Measurements from ENCODE around the gene WBP2.
"Not testable (repeated sequence)": the region's sequence is repeated elsewhere in the genome, so short reads cannot be mapped to it uniquely, and the experiment has no call there.

WBP2 gene

DNA sequence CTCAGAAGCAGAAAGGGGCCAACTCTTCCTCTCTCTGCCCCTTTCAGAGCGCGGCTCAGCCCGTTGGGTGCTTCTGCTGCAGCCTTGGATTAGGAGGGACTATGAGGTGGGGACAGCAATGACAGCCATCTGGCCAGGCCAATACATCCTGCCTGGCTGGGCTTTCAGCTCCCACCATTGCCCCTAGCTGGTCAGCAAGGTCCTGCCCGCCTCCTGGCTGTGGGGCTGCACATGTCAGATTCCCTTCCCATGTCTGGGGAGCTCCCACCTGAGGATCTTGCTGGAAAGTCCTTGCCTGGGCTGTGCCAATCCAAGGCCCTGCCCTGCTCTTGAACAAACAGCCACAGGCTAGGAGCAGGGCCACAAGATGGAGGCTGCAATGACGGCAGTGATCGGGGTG is 33.3 kb upstream of the WBP2 start:
- DNase-seq: no peak

GRCh38 chr17:75885860-75886259 is 30.7 kb upstream of the WBP2 start:
- DNase-seq: not testable (repeated sequence)

DNA sequence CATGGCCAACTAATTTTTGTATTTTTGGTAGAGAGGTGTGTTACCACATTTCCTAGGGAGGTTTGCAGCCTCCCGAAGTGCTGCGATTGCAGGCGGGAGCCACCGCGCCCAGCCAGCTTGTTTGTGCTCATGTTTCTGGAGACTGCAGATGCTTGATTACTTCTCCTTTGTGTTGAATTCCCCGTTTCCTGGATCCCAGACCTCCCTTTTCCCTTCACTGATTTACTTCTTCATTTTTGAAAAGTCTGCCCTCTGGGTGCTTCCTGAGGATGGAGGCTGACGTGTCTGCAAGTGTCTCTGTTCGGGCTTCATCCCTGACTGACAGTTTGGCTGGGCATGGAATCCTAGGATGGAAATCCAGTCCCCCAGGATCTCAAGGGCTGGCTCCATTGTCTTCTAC is 30.3 kb upstream of the WBP2 start:
- DNase-seq: no peak

- DNase-seq: no peak
Observed at GRCh38 chr17:75881678-75882454, 26.7 kb upstream of the WBP2 start.

DNA sequence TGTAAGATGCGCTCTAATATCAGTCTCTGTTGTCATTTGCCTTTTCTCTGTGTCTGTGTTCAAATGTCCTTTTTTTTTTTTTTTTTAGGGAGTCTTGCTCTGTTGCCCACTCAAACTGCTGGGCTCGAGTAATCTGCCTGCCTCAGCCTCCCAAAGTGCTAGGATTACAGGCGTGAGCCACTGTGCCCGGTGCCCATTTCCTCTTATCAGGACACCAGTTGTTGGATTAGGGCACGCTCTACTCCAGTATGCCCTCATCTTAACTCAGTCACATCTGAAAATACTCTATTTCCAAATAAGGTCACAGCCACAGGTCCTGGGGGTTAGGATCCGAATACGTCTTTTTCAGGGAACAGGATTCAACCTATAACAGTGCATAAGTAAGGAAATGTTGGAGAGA is 25.1 kb upstream of the WBP2 start:
- no peak for DNase-seq

DNA sequence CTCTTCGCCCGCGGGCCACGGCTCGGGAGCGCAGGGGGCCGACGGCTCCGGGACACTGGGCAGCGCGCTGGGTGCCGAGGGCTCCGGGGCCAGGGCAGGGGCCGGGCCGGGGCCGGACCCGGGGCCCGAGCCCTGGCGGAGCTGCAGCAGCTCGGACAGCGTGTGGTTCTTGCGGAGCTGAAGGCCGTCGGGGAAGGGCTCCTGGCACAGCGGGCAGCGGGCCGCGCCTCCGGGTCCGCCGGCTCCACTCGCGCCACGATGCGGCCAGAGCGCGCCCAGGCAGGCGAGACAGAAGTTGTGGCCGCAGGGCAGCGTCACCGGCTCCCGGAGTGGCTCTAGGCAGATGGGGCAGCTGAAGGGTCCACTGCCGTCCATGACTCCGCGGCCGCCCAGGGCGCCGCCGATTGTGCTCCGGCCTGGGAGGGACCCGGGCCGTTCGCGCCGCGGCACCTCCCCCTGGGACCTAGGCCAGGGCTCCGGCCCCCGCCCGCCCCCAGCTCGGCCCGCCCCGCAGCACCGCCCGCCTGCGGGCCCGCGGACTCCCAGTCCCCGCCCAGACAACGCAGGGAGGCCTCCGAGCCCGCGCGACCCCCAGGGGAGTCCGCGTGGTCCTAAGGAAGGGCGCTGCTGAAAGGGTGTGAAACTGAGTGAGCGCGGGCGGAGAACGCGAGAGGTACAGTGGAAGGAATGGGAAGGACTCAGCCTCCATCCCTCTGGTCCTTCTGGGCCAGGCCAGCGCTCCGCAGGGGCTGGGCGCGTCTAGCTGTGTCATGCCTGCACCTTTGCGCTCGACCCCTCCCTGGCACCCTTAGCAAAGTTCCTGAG is 23.3 kb upstream of the WBP2 start, which contains the start of gene TRIM47:
TRIM47 (minus strand) TSS at position 408 of the 825 bp plus-strand sequence; CDS start at position 375, 33 bp downstream.
- DNase-seq: peak; percentile 44

DNA sequence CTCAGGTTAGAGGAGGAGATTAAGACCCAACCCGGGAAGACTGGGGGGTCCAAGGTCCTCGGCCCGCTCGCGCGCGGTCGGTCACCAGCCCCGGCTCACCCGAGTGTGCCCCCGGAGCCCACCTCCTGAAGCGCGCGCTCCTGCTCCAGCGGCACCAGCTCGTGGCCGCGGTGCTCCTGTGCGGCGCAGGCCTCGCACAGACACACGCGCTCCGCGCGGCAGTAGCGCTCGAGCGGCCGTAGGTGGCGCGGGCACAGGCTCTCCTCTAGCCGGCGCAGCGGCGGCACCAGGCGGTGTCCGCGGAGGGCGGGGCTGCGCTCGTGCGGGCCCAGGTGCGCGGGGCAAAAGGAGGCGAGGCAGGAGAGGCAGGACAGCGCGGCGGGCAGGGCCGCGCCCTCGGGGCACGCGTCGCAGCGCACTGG is 22.6 kb upstream of the WBP2 start:
- peak; percentile 49 for DNase-seq

- DNase-seq: peak; percentile 50
Observed at GRCh38 chr17:75876938-75877751, 22.0 kb upstream of the WBP2 start.

DNA sequence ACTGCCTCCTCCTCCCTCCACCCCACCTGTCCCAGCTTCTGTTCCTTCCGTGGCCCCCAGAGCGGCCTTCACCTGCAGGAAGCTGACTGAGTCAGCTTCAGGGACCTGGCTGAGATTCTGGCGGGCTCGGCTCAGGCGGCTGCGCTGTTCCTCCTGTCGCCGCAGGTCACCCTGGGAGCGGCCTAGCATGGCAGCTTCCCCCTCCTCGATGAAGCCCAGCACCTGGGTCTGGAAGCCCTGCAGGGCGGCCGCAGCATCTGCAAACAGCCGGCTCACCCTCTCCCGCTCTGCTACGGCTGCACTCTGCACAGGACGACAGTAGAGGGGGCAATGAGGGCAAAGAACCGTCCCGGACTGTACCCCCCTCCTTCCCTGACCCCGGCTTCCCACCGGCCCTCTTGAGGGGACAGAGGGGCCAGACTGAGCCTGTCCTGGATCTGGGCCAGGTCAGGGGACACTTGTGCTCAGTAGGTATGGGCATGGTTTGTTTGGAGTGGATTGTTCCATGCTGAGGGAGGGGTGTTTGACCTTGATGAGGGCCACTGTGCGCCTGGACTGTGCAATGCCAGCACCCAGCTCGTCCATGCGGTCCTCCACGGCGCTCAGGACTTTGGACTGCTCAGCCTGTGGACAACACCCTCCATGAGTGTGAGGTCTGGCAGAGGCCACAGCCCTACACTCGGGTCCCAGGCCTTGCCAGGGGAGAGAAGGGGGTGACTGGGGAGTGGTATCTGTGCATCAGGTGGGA is 21.2 kb upstream of the WBP2 start:
- peak; percentile 86 for DNase-seq

DNA sequence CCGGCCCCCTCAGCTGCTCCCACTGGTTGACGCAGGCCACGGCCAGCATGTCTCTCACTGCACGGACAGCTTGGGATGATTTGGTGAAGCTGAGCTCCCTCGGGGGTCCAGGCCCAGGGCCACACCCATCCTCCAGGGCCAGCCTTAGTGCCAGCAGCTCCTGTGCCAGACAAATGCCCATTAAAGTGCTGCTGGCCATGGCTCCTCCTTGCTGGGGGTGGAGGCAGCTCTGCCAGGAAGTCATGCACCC is 20.7 kb upstream of the WBP2 start:
- no peak for DNase-seq

DNA sequence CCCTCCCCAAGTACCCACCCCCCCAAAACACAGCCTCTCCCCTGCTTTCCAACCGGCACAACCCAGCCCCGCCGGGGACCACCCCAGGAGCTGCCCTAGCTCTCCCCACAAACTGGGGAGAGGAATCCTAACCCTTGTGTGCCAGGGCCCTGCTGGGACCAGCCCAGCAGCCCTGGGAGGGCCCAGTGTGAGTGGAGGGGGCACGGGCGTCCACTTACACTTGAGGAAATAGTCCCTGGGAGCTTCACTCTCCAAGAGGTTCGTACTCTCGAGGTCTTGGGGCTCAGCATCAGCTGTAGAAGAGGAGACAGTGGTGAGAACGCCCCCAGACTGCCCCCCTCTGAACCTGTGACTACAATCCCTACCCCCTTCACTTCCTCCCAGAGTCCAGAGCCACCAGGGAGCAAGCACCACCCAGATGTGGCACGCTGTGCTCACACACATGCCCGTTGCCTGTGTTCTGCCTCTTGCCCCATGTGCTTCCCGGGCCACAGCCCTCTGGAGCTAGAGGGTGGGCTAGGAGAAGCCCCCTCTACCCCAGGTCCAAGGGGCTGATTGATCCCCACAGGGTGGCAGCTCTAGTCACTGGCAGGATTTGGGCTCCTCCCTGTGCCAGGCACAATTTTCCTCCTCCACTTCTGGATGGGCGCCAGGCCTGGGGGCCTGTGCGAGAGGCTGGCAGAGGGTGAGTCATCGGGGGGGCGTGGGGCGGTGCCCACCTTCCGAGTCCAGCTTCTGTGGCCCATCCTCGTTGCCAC is 20.2 kb upstream of the WBP2 start:
- DNase-seq: no peak

DNA sequence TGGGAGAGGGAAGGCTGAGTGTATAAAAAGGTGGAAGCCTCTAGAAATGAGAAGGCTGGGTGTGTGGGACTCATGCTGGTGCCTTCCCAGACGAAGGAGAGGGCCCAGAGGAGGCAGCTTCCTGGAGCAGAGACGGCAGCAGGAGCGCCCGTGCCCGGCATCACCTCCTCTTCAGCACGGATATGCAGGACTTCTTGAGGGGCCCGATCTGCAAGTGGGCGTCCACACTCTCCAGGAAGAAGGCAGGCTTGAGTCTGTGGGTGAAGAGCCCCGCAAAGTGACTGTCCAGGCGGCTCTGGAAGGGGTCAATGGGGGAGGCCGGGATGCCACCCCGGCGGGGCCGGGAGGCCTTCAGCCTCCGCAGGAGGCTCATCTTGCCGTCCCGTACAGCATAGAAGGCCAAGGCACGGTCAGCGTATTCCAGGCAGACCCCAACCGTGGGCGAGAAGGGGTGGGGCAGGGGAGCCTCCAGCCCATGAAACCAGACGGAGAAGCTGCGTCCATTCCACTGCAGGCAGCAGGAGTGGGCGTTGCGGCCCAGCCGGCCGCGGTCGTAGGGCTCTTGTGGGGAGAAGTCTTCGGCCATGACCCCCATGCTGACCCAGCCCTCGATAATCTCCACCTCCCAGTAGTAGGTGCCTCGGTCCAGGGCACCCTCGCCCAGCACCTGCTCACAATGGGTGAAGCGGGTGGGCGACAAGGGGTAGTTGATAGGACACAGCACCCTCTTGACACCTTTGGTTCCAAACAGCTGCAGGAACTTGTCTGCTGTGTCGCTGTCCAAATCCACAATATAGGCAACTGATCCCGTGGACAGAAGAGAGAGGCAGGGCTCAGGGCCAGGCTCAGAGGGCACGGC is 19.4 kb upstream of the WBP2 start:
- DNase-seq: no peak

DNA sequence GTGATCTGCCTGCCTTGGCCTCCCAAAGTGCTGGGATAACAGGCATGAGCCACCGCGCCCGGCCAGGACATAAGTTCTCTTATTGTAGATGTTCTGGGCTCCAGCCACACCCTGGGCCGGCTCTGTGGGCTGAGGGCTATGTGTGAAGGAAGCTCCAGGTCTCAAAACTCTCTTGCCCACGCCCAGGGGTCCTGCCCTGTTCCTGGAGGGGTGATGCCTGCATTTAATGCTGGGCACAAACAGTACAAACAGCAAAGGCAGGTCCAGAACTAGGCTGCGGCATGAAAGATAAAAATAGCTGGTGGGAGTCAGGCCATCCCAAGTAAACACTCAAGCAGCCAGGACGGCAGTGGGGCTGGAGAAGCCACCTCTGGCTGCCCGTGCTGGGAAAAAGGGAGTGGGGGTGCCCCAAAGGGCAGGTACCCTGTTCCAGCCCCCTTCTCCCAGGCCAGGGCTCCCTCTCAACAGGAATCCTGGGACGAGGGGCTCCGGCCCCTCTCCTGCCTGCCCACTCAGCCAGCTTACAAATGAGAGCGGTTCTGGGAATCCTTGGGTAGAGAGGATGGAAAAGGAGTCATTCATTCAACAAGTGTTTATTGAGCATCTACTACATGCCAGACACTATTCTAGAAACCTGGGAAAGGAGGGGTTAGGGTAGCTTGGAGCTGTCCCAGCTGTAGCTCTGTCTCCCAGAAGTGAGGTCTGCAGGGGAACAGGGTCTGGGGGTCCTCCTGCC is 18.6 kb upstream of the WBP2 start:
- DNase-seq: no peak

DNA sequence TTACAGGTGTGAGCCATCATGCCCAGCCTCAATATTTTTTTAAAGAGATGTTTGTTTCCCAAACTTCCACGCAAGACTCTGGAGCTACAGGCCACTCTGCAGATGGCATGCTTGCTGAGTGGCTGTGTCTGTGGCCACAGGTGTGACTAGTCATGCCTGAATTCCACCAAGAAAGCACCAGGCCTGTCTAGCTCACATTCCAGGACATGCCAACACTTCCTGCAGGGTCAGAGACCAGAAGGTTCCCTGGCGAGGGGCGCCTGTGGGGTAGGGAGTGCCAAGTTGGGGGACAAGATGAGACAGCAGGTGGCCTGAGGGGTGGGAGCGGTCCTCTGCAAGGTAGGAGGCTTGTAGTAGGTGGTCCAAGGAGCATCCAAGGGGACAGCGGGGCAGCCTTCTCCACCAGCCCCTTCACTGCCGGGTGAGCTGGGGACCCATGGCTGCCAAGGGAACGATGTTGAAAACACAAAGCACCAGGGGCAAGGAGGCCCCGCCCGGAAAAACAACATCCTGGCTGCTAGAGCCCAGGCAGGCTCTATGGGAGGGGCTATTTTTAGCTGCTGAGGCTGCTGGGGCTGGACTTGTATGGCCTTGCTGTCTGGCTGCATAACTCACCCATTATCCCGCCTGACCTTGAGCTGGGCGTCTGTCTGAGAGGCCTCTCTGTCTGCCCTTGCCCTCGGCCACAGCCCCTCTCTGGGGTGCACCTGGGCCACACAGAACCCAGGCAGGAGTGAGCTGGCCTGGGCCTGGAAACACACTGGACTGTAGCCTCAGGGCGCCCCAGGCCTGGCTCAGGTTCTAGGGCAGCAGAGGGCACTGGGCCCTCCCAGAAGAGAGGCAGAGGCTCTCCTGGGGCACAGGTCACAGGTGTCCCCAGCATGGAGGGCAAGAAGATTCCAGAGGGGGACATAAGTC is 17.6 kb upstream of the WBP2 start:
- peak; percentile 76 for DNase-seq

DNA sequence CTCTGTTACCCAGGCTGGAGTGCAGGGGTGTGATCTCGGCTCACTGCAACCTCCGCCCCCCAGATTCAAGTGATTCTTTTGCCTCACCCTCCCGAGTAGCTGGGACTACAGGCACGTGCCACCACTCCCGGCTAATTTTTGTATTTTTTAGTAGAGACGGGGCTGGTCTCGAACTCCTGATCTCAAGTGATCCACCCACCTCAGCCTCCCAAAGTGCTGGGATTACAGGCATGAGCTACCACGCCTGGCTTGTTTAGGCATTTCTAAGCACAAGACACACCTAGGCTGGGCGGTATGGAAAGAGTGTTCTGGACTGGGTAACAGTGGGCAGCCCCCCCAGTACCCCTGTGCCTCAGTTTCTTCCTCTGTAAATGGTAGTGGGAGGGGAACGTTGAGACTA is 15.1 kb upstream of the WBP2 start:
- not testable (repeated sequence) for DNase-seq

DNA sequence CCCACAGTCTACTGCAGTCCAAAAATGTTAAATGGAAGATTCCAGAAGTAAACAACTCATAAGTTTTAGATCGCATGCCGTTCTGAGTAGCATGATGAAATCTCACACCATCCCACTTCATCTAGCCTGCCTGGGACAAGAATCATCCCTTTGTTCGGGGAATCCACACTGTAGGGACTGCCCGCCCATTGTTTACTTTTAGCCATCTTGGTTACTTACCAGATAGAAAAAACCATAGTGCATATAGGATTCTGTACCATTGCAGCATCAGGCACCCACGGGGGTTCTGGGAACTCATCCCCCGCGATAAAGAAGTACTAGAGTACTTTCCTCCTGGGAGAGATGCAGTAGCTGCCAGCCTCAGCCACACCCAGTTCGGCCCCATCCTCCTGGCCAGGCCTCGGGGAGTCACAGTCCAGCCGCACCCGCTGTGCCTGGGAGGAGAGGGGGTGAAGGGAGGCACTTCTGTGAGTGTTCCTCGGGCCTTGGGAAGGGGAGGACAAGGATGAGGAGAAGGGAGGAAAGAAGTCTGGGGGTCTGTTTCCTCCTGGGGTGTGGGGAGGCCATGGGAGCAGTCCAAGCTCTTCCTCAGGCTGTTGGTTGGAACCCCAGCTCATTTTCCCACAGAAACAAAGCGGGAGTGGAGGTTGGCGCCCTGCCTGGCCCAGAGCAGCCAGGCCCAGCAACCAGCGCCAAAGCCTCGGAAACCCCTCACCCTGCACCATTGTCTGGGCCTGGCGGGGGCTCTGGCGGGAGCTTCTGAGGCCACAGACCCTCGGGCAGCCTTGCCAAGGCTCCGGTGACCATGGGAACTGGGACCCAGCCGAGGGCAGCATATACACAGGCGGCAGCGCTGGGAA is 14.4 kb upstream of the WBP2 start:
- DNase-seq: no peak

GRCh38 chr17:75868730-75869281 is 13.7 kb upstream of the WBP2 start:
- DNase-seq: not testable (repeated sequence)
